Brain pericyte (primary cell): ENCODE measurements around the gene ASXL1.
A peak's percentile ranks its signal among the peaks of the same experiment; 100 is the strongest.
"Not testable (repeated sequence)": the region's sequence is repeated elsewhere in the genome, so short reads cannot be mapped to it uniquely, and the experiment has no call there.

Experiments used
- DNase-seq: peaks from one replicate; pipeline ENCODE4 v3.0.0-alpha.2; 2012; ENCODE audit warnings: low read depth, low spot score

ASXL1 gene

DNA sequence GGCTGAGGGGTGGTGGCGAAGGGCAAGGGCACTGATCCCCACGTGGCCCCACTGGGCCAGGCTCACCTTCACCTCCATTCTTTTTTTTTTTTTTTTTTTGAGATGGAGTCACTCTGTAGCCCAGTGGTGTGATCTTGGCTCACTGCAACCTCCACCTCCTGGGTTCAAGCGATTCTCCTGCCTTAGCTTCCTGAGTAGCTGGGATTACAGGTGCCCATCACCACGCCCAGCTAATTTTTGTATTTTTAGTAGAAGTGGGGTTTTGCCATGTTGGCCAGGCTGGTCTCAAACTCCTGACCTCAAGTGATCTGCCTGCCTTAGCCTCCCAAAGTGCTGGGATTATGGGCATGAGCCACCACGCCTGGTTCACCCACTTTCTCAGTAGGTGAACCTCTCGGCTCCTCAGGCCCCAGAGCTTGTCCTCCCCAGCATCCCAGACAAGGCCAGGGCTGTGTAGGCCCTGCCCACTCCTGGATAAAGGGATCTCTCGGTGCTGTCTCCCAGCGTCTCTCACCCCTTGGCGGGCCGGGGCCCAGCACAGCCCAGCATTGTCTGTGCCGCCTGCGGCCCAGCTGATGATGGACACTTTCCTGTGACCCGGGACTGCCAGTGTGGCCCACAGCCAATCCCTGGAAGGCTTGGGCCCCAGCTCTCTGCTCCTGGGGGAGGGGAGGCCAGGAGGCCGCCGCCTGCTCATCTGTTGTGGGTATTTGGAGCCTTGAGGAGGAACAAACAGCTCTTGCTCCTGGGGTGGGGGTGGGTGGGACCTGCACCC lies 108.0 kb downstream of the ASXL1 start:
- DNase-seq, result not testable (repeated sequence)

DNA sequence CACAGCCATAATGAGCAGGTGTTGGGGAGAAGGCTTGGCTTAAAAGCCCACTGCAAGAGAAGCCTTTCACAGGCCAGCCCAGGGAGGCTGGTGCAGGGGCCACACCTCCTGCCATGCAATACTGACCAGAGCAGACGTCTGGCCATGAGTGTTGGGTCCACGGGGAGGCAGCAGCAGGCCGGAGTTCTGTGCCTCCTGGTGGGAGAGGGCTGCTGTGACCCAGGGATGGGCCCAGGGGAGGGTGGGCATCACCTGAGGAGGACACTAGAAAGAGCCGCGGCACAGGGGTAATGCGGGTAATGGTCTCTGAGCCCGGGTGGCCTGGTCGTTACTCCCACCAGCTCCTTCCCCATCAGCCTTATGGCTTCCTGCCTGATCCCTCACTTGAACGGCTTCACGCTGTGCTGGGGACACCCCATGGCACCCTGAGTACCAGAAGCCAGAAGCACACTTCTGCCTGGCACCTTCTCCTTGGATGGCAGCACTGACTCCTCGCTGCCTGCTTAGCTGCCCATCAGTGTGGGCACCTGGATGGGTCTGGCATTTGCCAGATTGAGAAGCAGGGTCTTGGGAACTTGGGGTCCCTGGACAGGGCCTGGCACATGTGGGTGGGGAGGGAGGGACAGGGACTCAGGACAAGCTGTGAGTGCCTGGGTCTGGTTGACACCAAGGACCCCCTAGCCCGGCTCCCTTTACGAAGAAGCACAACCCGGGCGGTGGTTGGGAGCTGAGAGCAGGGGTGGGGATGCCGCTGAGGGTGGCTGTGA lies 108.8 kb downstream of the ASXL1 start:
- no peak for DNase-seq

DNA sequence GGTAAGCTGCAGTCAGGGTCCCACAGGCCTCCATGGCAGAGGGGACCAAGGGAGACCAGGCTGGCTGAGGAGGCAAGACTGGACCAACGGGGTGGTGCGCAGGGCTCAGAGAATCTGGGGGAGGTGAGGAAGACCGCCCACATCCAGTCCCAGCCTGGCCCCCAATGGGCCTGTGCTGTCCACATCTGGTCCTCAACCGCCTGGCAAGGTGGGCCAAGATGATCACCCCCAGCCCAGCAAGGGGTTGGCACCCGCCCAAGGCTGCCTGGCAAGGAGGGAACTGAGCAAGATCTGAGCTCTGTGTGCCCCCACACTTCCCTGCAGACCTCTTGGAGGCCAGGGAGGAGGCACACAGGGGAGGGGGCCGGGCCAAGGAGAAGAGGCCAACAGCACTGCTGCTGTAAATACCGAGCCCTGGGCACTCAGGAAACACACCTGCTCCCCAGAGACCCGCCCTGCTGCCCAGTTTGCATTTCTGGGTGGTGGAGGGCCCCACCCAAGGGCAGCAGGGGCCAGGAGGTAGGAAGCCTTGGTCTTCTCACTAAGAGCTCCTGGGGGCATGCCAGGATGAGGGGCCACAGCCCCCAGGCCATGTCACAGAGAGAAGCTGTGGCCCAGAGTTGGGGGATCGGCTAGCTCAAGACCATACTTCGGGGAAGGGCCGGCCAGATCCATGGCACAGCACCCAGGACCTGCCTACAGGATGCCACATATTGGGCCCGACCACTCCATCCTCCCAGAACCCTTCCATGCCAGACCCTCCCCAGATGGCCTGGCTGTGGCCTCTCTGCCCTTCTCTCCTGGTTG lies 109.6 kb downstream of the ASXL1 start:
- no peak for DNase-seq

DNA sequence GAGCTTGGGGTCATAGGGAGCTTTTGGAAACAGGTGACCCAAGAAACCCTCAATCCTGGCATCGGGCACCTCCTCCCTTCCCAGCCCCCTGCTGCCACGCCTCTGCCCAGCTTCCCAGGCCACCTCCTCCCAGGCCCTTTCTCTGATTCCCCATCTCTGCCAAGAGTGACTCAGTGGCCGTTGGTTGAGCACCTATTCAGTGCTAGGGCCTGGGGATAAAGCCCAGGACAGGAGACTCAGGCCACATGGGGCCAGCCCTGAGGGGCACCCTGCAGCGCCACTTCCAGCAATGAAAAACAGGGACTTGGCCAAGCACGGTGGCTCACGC lies 110.1 kb downstream of the ASXL1 start:
- DNase-seq, result no peak

DNA sequence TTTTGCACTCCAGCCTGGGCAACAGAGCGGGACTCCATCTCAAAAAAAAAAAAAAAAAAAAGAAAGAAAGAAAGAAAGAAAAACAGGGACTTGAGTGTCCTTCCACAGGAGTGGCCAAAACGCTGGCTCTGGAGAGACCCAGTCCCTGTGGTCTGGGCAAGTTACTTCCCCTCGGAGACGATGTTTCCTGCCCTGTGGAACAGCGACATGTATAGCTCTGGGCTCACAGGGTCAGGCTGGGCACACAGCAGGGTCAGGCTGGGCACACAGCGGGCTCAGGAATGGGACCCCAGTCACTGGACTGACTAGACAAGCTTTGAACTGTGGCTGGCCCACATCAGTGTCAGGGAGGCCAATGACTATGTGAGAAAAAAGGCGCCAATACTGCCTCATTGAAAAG lies 110.7 kb downstream of the ASXL1 start:
- DNase-seq, result no peak

DNA sequence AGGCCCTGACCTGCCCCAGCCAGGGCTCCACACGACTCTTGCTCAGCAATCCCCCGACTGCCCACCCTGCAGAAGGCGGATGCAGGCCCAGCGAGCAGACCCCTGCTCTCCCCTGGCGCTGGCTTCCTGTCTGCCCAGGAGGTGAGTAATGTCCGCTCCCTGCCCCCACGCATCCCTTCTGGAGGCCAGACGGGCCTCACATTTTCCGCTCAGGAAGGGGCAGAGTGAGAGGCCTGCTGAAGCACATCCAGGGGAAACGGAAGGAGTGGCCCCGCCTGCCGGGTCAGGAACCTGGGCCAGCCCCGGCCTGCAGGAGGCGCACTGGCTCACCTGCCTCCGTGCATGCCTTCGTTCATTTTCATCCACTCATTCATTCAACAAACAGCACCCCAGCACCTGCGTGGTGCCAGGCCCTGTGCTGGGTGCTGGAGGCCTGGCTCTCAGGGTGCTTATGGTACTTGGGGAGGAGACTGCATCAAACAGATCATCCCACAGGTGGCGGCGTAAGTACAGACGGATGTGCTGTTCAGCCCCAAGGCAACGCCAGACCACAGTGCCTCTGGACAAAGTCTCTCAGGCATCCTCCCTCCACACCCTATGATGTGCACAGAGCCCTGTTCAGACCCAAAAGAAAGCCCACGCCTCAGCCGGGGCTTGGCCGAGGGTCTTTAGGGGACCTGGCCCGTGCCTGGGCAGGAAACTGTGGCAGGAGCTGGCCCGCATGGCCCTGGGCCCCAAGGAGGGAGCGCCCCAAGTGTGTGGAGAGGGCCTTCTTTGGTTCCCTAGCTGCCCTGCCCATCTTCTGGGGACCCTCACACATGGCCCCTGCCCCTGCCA lies 112.1 kb downstream of the ASXL1 start:
- DNase-seq, result no peak

DNA sequence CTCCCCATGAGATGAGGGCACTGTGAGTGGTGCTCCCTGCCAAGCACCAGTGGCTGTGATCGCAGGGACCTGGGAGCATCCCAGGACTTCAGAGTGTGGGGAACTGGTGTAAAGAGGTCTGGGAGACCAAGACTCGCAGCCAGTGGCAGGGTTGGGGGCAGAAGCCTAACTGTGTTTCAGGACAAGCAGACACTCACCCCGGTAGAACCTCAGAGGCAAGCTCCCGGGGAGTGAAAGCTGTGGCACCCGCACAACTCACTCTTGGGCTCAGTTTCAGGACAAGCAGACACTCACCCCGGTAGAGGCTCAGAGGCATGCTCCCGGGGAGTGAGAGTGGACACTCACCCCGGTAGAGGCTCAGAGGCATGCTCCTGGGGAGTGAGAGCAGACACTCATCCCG lies 112.8 kb downstream of the ASXL1 start:
- no peak for DNase-seq

DNA sequence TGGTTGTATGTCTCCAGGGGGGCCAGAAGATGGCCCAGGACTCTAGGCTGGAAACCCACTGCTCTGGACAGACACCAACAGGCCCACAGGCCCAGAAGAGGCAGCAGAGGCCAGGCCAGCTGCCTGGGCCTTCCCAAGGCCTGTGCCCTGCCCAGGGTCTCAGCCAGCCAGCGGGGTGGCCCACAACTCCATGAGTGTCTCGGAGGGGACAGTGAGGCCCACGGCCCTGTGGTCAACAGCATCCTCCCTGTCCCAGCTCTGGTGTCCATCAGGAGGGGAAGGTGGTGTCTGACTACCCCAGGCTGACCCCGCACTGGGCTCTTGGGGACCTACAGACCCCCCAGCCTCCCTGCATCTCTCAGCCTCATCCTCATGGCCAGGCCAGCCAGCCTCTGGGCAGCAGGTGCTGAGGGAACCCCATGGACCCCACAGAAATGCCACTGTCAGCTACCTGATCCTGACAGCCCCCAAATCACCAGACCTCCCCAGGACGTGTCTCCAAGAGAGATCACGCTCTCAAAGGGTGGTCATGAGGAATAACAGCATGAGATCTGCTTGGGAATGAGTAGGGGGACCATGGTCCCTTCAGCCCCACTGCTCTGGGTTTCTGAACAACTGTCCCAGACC lies 114.6 kb downstream of the ASXL1 start:
- no peak for DNase-seq

DNA sequence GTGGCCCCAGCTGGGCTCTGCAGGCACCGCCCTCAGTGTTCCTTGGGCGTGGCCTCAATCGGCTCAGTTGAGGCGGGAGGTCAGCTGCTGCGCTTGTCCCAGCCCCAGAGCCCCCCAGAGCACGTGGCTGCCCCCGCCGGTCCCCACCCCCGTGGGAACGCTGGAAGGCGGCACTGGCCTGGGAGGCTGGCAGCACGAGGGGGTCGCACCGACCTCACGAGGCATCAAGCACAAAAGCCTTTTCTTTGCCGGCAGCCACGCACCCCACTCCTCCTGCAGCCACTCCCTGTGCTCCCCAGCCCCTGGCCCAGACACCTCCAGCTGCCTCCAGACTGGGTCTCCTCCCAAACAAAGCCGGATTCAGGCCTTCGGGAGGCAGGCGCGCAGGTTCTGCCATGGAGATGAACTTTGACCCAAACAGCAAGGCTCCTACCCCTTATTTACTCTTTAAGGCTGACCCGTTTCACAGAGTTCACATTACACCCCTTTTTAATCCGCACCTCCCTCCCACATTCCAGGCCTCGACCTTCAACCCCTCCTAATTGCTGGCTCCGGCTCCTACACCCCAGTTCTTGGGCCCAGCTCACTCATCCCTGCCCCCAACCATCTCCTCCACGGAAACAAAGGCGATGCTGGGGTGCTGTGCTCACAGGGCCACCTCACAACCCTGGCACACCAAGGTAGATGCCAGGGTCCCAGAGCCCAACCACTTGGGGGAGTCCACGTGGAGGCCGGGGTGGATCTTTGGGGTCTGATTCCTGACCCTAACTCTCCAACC lies 115.3 kb downstream of the ASXL1 start:
- no peak for DNase-seq

DNA sequence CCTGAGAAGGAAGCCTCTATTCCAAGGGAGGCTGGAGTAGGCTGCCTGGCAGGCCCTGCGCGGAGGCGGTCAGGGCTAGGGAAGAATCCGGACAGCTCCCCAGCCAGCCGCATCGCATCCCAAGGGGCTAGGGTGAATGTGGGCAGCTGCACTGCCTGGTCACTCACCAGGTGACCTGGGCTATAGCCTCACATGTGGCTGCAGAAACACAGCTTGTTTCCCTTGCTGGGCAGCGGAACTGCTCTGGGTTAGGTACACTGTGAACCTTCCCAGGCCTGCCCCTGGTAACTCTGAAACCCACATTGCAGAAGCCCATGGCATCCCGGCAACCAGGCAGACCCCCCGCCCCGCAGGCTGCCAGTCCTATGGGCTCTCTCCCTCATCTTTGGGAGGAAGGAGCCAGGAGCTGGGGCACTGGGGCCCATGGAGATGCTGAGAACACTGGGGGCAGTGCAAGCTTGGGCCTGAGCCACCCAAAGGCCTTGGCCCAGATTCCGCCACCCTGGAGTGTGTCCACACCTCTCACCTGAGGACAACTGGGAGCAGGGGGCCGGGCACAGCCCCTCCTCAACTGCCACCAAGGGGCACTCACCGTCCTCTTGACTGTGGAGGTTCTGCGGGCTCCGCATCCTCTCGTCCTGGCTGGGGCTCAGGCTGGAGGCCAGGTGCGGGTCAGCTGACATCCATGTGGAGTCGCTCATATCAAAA lies 116.0 kb downstream of the ASXL1 start:
- DNase-seq, result no peak

DNA sequence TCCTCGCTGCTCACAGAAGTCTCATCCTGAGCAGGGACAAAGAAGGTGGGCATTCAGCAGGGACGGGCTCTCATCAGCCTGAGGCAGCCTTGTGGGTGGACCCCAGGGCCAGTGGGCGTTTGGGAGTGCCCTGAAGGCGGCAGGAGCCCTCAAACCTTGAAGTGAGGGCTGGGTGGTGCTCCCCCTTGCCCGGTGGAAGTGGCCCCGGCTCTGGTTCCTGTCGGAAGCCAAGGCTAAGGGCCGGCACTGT lies 116.5 kb downstream of the ASXL1 start:
- DNase-seq, result no peak

DNA sequence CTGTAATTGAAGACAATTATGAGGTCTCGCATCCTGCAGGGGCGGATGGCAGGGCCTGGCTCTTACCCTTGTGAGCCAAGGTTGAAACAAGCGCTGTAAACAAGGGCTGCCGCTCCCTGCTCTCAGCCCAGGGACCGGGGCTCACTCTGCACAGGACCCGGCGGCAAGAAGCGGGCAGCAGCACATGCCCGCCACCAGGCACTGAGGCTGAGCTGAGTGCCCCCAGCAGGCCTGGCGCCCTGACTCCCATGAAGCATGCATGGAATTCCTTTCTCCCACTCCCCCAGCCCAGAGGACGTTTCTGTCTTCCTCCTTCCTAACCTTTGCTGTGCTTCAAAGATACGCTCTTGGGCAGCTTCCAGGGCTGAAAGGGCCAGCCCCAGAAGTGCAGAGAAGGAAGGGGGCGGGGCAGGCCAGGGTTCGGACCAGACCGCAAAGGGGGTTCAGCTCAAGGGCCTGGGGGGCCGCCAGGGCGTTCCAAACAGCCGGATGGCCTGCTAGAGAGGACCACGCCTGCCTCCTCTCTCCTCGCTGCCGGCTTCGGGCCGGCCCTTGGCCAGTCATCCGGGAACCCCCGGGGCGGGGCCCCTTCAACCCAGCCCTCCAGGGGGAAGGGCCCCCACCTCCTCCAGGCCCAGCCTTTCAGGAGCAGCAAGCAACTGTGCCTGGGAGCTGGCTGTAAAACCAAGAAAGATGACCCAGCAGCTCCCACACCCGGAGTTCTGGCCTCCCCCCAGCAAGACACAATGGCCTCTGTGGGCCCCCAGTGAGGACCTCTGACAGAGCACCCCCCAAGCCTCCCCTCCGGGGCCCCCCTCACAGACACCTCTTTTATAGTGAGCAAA lies 117.1 kb downstream of the ASXL1 start:
- peak; percentile 79 for DNase-seq

DNA sequence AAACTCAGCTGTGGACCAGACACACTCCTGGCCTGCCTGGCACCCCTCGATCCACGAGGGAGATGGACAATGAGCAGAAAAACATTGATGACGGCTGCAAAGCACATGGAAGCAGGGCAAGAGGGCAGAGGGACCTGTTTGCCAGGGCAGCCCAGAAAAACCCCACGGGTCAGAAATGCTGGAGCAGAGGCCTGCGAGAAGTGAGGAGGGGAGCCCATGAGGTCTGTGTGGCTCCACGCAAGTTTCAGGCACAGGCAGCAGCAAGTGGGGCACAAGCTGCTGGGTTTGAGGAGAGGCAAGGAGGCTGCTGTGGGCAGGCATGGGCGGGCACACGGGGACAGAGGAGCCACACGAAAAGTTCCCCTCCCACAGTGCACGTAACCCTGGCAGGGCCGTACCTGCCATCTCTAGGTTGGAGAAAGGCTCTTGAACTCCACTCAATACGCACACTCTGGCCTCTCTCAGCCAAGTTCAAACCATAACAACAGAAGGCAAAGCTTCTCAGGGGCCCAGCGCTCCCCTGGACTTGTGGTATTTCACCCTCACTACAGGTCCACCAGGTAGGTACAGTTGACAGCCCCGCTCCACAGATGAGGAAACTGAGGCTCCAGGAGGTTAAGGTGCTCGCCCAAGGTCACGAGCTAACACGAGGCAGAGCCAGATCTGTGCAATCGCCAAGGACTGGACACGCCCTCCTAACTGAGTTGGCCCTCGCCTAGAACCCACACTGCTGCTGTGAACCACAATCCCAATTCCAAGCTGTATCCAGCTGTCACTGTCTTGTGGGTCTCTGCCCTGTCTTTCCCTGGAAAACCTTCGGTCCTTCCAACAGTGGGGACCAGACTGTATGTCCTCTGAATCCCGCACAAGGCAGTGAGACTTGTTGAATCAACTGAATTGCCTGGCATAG lies 118.8 kb downstream of the ASXL1 start:
- no peak for DNase-seq

DNA sequence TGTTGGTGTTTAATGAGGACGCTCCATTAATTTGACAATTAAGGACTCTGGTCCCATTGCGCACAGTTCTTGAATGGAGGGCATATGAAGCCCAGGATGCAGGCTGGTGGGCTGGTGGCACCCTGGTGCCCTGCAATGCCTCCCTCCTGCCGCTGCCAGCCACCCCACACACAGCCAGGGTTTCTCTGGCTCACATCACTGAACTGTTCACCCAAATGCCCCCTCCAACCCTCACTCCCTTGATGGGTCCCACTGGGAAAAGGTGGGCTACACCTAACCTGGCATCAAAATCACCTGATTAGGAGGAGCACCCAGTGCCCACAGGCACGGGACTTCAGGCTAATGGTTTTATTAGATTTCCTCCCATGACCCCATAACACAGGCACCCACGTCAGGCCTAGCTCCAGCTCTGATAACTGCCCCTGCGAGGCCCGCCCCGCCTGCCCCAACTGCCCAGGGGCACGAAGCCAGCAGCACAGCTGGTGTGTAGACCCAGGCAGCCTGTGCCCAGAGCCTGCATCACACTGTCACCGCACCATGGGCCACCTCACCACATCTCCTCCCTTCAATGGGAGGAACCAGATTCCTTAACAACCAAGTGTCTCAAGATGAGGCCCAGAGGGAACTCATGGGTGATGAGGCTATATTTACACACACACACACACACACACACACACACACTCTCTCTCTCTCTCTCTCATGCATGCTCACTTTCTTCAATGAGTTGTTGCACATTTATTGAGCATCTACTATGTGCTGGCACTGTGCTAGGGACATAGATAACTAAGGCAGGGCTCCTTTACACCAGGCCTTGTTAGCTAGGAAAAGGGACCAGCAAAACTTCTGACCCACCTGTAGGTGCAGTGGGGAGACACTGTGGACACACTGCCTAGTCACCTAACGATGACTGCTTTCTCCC lies 119.7 kb downstream of the ASXL1 start:
- DNase-seq, result no peak

DNA sequence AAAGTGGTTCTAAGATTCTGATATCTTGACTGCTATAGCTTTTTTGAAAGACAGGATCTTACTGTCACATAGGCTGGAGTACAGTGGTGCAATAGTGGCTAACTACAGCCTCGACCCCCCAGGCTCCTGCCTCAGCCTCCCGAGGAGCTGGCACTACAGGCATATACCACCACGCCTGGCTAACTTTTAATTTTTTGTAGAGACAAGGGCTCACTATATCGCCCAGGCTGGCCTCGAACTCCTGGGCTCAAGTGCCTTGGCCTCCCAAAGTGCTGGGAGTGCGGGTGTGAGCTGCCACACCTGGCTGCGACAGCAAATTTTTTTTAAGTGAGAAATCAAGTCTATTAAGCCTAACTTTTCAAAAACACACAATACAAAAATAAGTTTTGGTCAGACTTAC lies 120.4 kb downstream of the ASXL1 start:
- DNase-seq, result no peak

DNA sequence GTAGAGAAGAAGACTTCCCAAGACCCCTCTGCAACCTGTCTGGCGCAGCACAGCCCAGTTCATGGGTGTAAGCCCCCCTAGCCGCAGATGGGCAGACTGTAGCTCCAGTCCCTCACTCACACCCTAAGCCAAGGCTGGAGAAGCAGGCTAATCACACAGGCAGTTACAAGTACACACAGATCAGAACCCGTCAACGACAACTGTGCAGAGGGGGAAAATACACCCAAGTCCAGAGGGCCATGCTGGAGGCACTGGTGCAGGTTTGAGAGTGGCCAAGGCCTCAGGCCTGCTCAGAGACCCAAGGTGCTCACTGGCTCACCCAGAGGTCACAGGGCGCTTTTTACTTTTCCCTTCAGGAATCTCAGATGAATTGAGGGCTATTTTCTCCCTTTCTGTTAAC lies 120.9 kb downstream of the ASXL1 start:
- no peak for DNase-seq

DNA sequence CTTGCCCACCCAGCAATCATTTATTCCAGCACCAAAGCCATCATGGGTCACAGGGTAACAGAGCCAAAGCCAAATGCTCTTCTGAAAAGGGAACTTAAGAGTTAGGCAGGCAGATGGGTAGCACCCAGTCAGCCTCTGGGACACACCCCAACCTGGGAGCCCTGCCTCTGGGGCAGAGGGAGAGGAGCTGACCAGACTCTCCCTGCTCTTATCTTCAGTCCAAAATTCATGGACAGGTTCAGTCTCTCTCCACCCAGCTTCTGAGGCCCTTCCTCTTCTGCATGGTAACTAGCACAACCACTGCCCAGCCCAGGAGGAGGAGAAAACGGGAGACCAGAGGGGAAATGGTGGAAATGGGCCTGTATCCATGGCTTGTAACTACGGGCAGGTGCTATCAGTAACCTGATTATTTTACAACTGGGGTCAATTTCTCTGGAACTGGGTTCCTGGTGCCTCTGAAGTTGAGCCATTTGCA lies 121.6 kb downstream of the ASXL1 start:
- no peak for DNase-seq
